ENCODE data around the gene TCF4.

- TF ChIP-seq CTCF (IDR thresholded peaks at IDR 0.05) (no peak), POLR2A (IDR thresholded peaks at IDR 0.05) (no peak), POLR2AphosphoS5 (IDR thresholded peaks at IDR 0.05) (no peak)
These were observed 187.1 kb downstream of the TCF4 start for GRCh38 chr18:55400590-55401541.

All from sigmoid colon (tissue), 4 donors.